MM.1S (cell line): ENCODE results near the gene SMCHD1.
"Not testable (repeated sequence)": the region's sequence is repeated elsewhere in the genome, so short reads cannot be mapped to it uniquely, and the experiment has no call there.

ENCODE experiments used
- DNase-seq: peaks from one replicate; pipeline ENCODE4 v3.0.0-alpha.2; 2015
- H2AFZ ChIP-seq: fragments of 300-600 bp; sonication (generic); 2 replicates; pipeline ENCODE4 v1.6.0; 2016; ENCODE audit warnings: antibody characterized with exemption, low read length
- H3F3A ChIP-seq: fragments of 300-600 bp; sonication (generic); 2 replicates; pipeline ENCODE4 v1.6.1; 2016; ENCODE audit warnings: mild to moderate bottlenecking, antibody characterized with exemption, low read length, moderate library complexity, mixed read lengths; ENCODE audit not compliant: insufficient read depth
- H3K27ac ChIP-seq: fragments of 300-600 bp; sonication (generic); 2 replicates; pipeline ENCODE4 v1.5.1; 2016; ENCODE audit warnings: mild to moderate bottlenecking, low read length
- H3K27me3 ChIP-seq: fragments of 300-600 bp; sonication (generic); replicated peaks from 2 replicates; pipeline ENCODE4 v1.6.0; 2016; ENCODE audit warnings: low read length; ENCODE audit not compliant: insufficient read depth
- H3K36me3 ChIP-seq: fragments of 300-600 bp; sonication (generic); replicated peaks from 2 replicates; pipeline ENCODE4 v1.6.1; 2016; ENCODE audit warnings: mild to moderate bottlenecking, low read length, mixed read lengths; ENCODE audit not compliant: insufficient read depth
- H3K4me1 ChIP-seq: fragments of 300-600 bp; sonication (generic); 2 replicates; pipeline ENCODE4 v1.6.1; 2016; ENCODE audit warnings: low read length, mixed read lengths
- H3K4me2 ChIP-seq: fragments of 300-600 bp; sonication (generic); 2 replicates; pipeline ENCODE4 v1.6.0; 2016; ENCODE audit warnings: low read depth, low read length
- H3K4me3 ChIP-seq: fragments of 300-600 bp; sonication (generic); 2 replicates; pipeline ENCODE4 v1.5.1; 2016; ENCODE audit warnings: low read length, mixed read lengths
- H3K79me2 ChIP-seq: fragments of 300-600 bp; sonication (generic); 2 replicates; pipeline ENCODE4 v1.6.1; 2016; ENCODE audit warnings: mixed run types, low read length, mixed read lengths
- H3K9ac ChIP-seq: fragments of 300-600 bp; sonication (generic); 2 replicates; pipeline ENCODE4 v1.6.1; 2016; ENCODE audit warnings: low read length, mixed read lengths
- H3K9me2 ChIP-seq: fragments of 300-600 bp; sonication (generic); replicated peaks from 2 replicates; pipeline ENCODE4 v1.6.1; 2016; ENCODE audit warnings: mild to moderate bottlenecking, low read length, mixed read lengths; ENCODE audit not compliant: insufficient read depth
- H3K9me3 ChIP-seq: fragments of 300-600 bp; sonication (generic); replicated peaks from 2 replicates; pipeline ENCODE4 v1.6.1; 2016; ENCODE audit warnings: mild to moderate bottlenecking, low read length, mixed read lengths; ENCODE audit not compliant: insufficient read depth
- H4K20me1 ChIP-seq: fragments of 300-600 bp; sonication (generic); 2 replicates; pipeline ENCODE4 v1.6.1; 2016; ENCODE audit warnings: mild to moderate bottlenecking, low read length, moderate library complexity, mixed read lengths; ENCODE audit not compliant: insufficient read depth
- CTCF ChIP-seq: fragments of 300-600 bp; sonication (generic); IDR thresholded peaks from 2 replicates; pipeline ENCODE4 v1.5.1; 2016; ENCODE audit warnings: antibody characterized with exemption, low read length, mixed read lengths
- EZH2 ChIP-seq: fragments of 300-600 bp; sonication (generic); optimal IDR thresholded peaks from 2 replicates; pipeline ENCODE3; 2017; ENCODE audit warnings: low read depth, mild to moderate bottlenecking, antibody characterized with exemption, low read length, mixed read lengths
- EZH2phosphoT487 ChIP-seq: fragments of 300-600 bp; sonication (generic); IDR thresholded peaks from 2 replicates; pipeline ENCODE4 v1.6.1; 2018; ENCODE audit warnings: antibody characterized with exemption, low read length

The SMCHD1 gene

GRCh38 chr18:2723207-2723606, 67.7 kb downstream of the SMCHD1 start:
- H3K79me2 ChIP-seq = peaks cover 44% of the 10 kb centered on the region
- no peak overlapping the region for H3K4me3 ChIP-seq
- no peaks in the 10 kb centered on the region for H3K27me3 ChIP-seq
- no peak overlapping the region for H3K4me2 ChIP-seq
- H3K9ac ChIP-seq = no peak overlapping the region
- no peaks in the 10 kb centered on the region for H3K9me2 ChIP-seq
- no peaks in the 10 kb centered on the region for H4K20me1 ChIP-seq
- no peak for DNase-seq
- peaks cover 15% of the 10 kb centered on the region; the same call in 1 of the 2 replicates for H3K4me1 ChIP-seq
- no peak overlapping the region for H2AFZ ChIP-seq
- H3K36me3 ChIP-seq = peaks cover 27% of the 10 kb centered on the region
- no peak overlapping the region for H3K27ac ChIP-seq
- peaks cover 13% of the 10 kb centered on the region; the same call in 1 of the 2 replicates for H3F3A ChIP-seq
- no peak for TF ChIP-seq EZH2
- no peak for TF ChIP-seq CTCF
- TF ChIP-seq EZH2phosphoT487 = no peak
- no peaks in the 10 kb centered on the region for H3K9me3 ChIP-seq

- Histone ChIP-seq H2AFZ (no peak overlapping the region), H3K36me3 (peaks cover 55% of the 10 kb centered on the region), H3K4me1 (peaks cover 21% of the 10 kb centered on the region), H3K4me2 (no peak overlapping the region), H3F3A (peaks cover 16% of the 10 kb centered on the region), H3K79me2 (peaks cover 30% of the 10 kb centered on the region), H3K4me3 (no peak overlapping the region), H3K9me3 (no peaks in the 10 kb centered on the region), H3K27me3 (no peaks in the 10 kb centered on the region), H3K27ac (no peak overlapping the region), H4K20me1 (no peaks in the 10 kb centered on the region), H3K9me2 (no peaks in the 10 kb centered on the region), H3K9ac (no peak overlapping the region)
- DNase-seq = no peak
- no peak for TF ChIP-seq EZH2phosphoT487
- no peak for TF ChIP-seq EZH2
- TF ChIP-seq CTCF = no peak
Measured at GRCh38 chr18:2729757-2730156, 74.2 kb downstream of the SMCHD1 start.

DNA sequence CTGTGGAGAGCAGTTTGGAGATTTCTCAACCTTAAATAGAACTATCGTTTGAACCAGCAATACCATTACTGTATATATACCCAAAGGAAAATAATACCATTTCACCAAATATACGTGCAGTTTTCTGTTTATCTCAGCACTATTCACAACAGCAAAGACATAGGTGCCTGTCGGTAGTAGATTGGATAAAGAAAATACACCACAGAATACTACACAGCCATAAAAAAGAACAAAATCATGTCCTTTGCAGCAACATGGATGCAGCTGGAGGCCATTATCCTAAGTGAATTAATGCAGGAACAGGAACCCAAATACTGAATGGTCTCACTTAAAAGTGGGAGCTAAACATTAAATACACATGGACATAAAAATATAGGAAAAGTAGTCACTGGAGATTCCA, 81.3 kb downstream of the SMCHD1 start:
- peaks cover 24% of the 10 kb centered on the region for H3K36me3 ChIP-seq
- no peak overlapping the region for H3K27ac ChIP-seq
- H3K4me1 ChIP-seq = no peaks in the 10 kb centered on the region
- no peaks in the 10 kb centered on the region for H4K20me1 ChIP-seq
- no peaks in the 10 kb centered on the region for H3K27me3 ChIP-seq
- no peaks in the 10 kb centered on the region for H3K9me3 ChIP-seq
- DNase-seq = no peak
- no peak overlapping the region for H3K4me3 ChIP-seq
- no peak overlapping the region for H3K9ac ChIP-seq
- no peaks in the 10 kb centered on the region for H3K79me2 ChIP-seq
- TF ChIP-seq CTCF (no peak), EZH2phosphoT487 (no peak), EZH2 (no peak)
- no peak overlapping the region for H3K4me2 ChIP-seq
- H2AFZ ChIP-seq = no peak overlapping the region
- H3F3A ChIP-seq = peaks cover 2% of the 10 kb centered on the region; the same call in 1 of the 2 replicates
- no peaks in the 10 kb centered on the region for H3K9me2 ChIP-seq

- not testable (repeated sequence) for H3K9me3 ChIP-seq, H4K20me1 ChIP-seq, DNase-seq, H3K4me3 ChIP-seq, H3K79me2 ChIP-seq, H3K9ac ChIP-seq, H2AFZ ChIP-seq, H3K4me2 ChIP-seq, H3K27ac ChIP-seq, H3K9me2 ChIP-seq, H3F3A ChIP-seq, H3K4me1 ChIP-seq, H3K27me3 ChIP-seq
- peaks cover 11% of the 10 kb centered on the region; the same call in 1 of the 2 replicates for H3K36me3 ChIP-seq
Measured at GRCh38 chr18:2740082-2740481, 84.6 kb downstream of the SMCHD1 start.
